Cortex of kidney (tissue), 1 donor: ENCODE data around the gene VEGFC.

Source experiments
- DNase-seq: peaks from one replicate; lab custom pipeline; 2025; lab: John Stamatoyannopoulos, UW

VEGFC gene

GRCh38 chr4:176680668-176681180, 112.0 kb downstream of the VEGFC start:
- no peak for DNase-seq

- DNase-seq, result no peak
Observed at GRCh38 chr4:176676901-176677300, 115.8 kb downstream of the VEGFC start.

GRCh38 chr4:176675810-176676209, 116.9 kb downstream of the VEGFC start:
- no peak for DNase-seq

GRCh38 chr4:176671532-176671931, 121.2 kb downstream of the VEGFC start:
- DNase-seq, result no peak

- no peak for DNase-seq
Observed at GRCh38 chr4:176668324-176668723, 124.4 kb downstream of the VEGFC start.

- DNase-seq, result no peak
Observed at GRCh38 chr4:176664964-176665363, 127.8 kb downstream of the VEGFC start.

- no peak for DNase-seq
Observed at GRCh38 chr4:176660561-176660960, 132.2 kb downstream of the VEGFC start.

GRCh38 chr4:176656108-176656507, 136.6 kb downstream of the VEGFC start:
- no peak for DNase-seq

- no peak for DNase-seq
Observed at GRCh38 chr4:176654565-176655216, 138.0 kb downstream of the VEGFC start.

- no peak for DNase-seq
Observed at GRCh38 chr4:176653401-176654220, 139.1 kb downstream of the VEGFC start.

GRCh38 chr4:176646311-176646710, 146.4 kb downstream of the VEGFC start:
- DNase-seq, result no peak

GRCh38 chr4:176645246-176645960, 147.3 kb downstream of the VEGFC start:
- DNase-seq, result no peak

- DNase-seq, result no peak
Observed at GRCh38 chr4:176642472-176642871, 150.2 kb downstream of the VEGFC start.

- no peak for DNase-seq
Observed at GRCh38 chr4:176641237-176641636, 151.5 kb downstream of the VEGFC start.

- no peak for DNase-seq
Observed at GRCh38 chr4:176638992-176639391, 153.7 kb downstream of the VEGFC start.

- no peak for DNase-seq
Observed at GRCh38 chr4:176636292-176636691, 156.4 kb downstream of the VEGFC start.

- DNase-seq, result no peak
Observed at GRCh38 chr4:176635372-176636261, 157.1 kb downstream of the VEGFC start.
